ENCODE measurements around the gene CHD3.

Gene CHD3

GRCh38 chr17:7852262-7852670, 36.3 kb upstream of the CHD3 start:
- no peak overlapping the region for H3K4ac ChIP-seq (ENCODE audit: low read depth, low read length)
- peaks cover 9% of the 10 kb centered on the region for H3K27me3 ChIP-seq (ENCODE audit: insufficient read depth, low read length, poor library complexity)
- no peak overlapping the region for H2BK15ac ChIP-seq (replicated peaks; ENCODE audit: low read depth)
- H3K56ac ChIP-seq (ENCODE audit: low read length) = no peak overlapping the region
- H3K4me3 ChIP-seq (ENCODE audit: low read length) = no peak overlapping the region
- no peak overlapping the region for H4K8ac ChIP-seq (ENCODE audit: low read depth, low read length)
- H3K4me1 ChIP-seq (ENCODE audit: control insufficient read depth, low read depth, low read length) = peaks cover 2% of the 10 kb centered on the region
- H2BK5ac ChIP-seq (ENCODE audit: low read length) = no peak overlapping the region
- no peak overlapping the region for H2AK5ac ChIP-seq (ENCODE audit: low read length)
- no peak overlapping the region for H3K23ac ChIP-seq (ENCODE audit: low read length)
- H3K79me2 ChIP-seq (ENCODE audit: control insufficient read depth, insufficient read depth, low read length) = no peaks in the 10 kb centered on the region
- no peak overlapping the region for H3K18ac ChIP-seq (ENCODE audit: low read length)
- no peak overlapping the region for H3K9ac ChIP-seq (ENCODE audit: low read length)
- no peaks in the 10 kb centered on the region for H3K36me3 ChIP-seq (ENCODE audit: control insufficient read depth, insufficient read depth, low read length)
- DNase-seq = no peak
- no peak overlapping the region for H3K4me2 ChIP-seq (ENCODE audit: low read length)
- no CpG with 5 or more reads among the region's 20 CpGs for WGBS (ENCODE audit: extremely low coverage, insufficient coverage, low lambda C conversion rate)
- H2BK120ac ChIP-seq (ENCODE audit: low read depth, low read length) = no peak overlapping the region
- H4K5ac ChIP-seq (ENCODE audit: low read length) = no peak overlapping the region
- H3K79me1 ChIP-seq (ENCODE audit: low read length) = no peaks in the 10 kb centered on the region
- H3K27ac ChIP-seq (ENCODE audit: low read depth, low read length) = no peak overlapping the region

- Histone ChIP-seq H3K9ac (ENCODE audit: low read length) (peak overlapping the region; percentile 17), H3K4me2 (ENCODE audit: low read length) (no peak overlapping the region), H3K4ac (ENCODE audit: low read depth, low read length) (no peak overlapping the region), H2AK5ac (ENCODE audit: low read length) (no peak overlapping the region), H4K5ac (ENCODE audit: low read length) (no peak overlapping the region), H3K27ac (ENCODE audit: low read depth, low read length) (no peak overlapping the region), H3K18ac (ENCODE audit: low read length) (no peak overlapping the region), H3K4me3 (ENCODE audit: low read length) (no peak overlapping the region), H3K23ac (ENCODE audit: low read length) (no peak overlapping the region), H2BK5ac (ENCODE audit: low read length) (no peak overlapping the region), H3K79me1 (ENCODE audit: low read length) (no peaks in the 10 kb centered on the region), H3K79me2 (ENCODE audit: control insufficient read depth, insufficient read depth, low read length) (no peaks in the 10 kb centered on the region), H3K36me3 (ENCODE audit: control insufficient read depth, insufficient read depth, low read length) (no peaks in the 10 kb centered on the region), H2BK120ac (ENCODE audit: low read depth, low read length) (no peak overlapping the region), H3K56ac (ENCODE audit: low read length) (peak overlapping the region; percentile 40), H4K8ac (ENCODE audit: low read depth, low read length) (no peak overlapping the region), H2BK15ac (replicated peaks; ENCODE audit: low read depth) (no peak overlapping the region), H3K4me1 (ENCODE audit: control insufficient read depth, low read depth, low read length) (peaks cover 2% of the 10 kb centered on the region), H3K27me3 (ENCODE audit: insufficient read depth, low read length, poor library complexity) (peaks cover 9% of the 10 kb centered on the region)
- DNase-seq = peak; percentile 55
- WGBS (ENCODE audit: extremely low coverage, insufficient coverage, low lambda C conversion rate) = no CpG with 5 or more reads among the region's 51 CpGs
Measured at GRCh38 chr17:7852919-7853690, 35.5 kb upstream of the CHD3 start.

DNA sequence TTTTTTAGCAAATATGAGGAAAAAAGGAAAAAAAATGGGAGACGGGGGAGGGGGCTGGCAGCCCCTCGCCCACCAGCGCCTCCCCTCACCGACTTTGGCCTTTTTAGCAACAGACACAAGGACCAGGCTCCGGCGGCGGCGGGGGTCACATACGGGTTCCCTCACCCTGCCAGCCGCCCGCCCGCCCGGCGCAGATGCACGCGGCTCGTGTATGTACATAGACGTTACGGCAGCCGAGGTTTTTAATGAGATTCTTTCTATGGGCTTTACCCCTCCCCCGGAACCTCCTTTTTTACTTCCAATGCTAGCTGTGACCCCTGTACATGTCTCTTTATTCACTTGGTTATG, 34.9 kb upstream of the CHD3 start:
- no peak overlapping the region for H3K9ac ChIP-seq (ENCODE audit: low read length)
- WGBS (ENCODE audit: extremely low coverage, insufficient coverage, low lambda C conversion rate) = no CpG with 5 or more reads among the region's 21 CpGs

DNA sequence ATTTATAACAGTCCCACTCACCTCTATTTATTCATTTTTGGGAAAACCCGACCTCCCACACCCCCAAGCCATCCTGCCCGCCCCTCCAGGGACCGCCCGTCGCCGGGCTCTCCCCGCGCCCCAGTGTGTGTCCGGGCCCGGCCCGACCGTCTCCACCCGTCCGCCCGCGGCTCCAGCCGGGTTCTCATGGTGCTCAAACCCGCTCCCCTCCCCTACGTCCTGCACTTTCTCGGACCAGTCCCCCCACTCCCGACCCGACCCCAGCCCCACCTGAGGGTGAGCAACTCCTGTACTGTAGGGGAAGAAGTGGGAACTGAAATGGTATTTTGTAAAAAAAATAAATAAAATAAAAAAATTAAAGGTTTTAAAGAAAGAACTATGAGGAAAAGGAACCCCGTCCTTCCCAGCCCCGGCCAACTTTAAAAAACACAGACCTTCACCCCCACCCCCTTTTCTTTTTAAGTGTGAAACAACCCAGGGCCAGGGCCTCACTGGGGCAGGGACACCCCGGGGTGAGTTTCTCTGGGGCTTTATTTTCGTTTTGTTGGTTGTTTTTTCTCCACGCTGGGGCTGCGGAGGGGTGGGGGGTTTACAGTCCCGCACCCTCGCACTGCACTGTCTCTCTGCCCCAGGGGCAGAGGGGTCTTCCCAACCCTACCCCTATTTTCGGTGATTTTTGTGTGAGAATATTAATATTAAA, 34.4 kb upstream of the CHD3 start:
- Histone ChIP-seq H3K18ac (ENCODE audit: low read length) (no peak overlapping the region), H3K4me1 (ENCODE audit: control insufficient read depth, low read depth, low read length) (peaks cover 7% of the 10 kb centered on the region), H4K5ac (ENCODE audit: low read length) (no peak overlapping the region), H3K4ac (ENCODE audit: low read depth, low read length) (no peak overlapping the region), H3K27me3 (ENCODE audit: insufficient read depth, low read length, poor library complexity) (peaks cover 9% of the 10 kb centered on the region), H2BK5ac (ENCODE audit: low read length) (no peak overlapping the region), H3K9ac (ENCODE audit: low read length) (peak overlapping the region; percentile 27), H4K8ac (ENCODE audit: low read depth, low read length) (no peak overlapping the region), H3K36me3 (ENCODE audit: control insufficient read depth, insufficient read depth, low read length) (no peaks in the 10 kb centered on the region), H3K27ac (ENCODE audit: low read depth, low read length) (no peak overlapping the region), H3K23ac (ENCODE audit: low read length) (no peak overlapping the region), H3K4me3 (ENCODE audit: low read length) (no peak overlapping the region), H2BK120ac (ENCODE audit: low read depth, low read length) (no peak overlapping the region), H3K4me2 (ENCODE audit: low read length) (no peak overlapping the region), H2AK5ac (ENCODE audit: low read length) (no peak overlapping the region), H3K79me2 (ENCODE audit: control insufficient read depth, insufficient read depth, low read length) (no peaks in the 10 kb centered on the region), H3K56ac (ENCODE audit: low read length) (peak overlapping the region; percentile 25), H3K79me1 (ENCODE audit: low read length) (peaks cover 4% of the 10 kb centered on the region), H2BK15ac (replicated peaks; ENCODE audit: low read depth) (no peak overlapping the region)
- no CpG with 5 or more reads among the region's 31 CpGs for WGBS (ENCODE audit: extremely low coverage, insufficient coverage, low lambda C conversion rate)
- no peak for DNase-seq

More for the DNA sequence above, 34.9 kb upstream of the CHD3 start:
- Histone ChIP-seq H4K5ac (ENCODE audit: low read length) (no peak overlapping the region), H3K4me3 (ENCODE audit: low read length) (no peak overlapping the region), H3K79me2 (ENCODE audit: control insufficient read depth, insufficient read depth, low read length) (no peaks in the 10 kb centered on the region), H2BK5ac (ENCODE audit: low read length) (no peak overlapping the region), H3K4me2 (ENCODE audit: low read length) (no peak overlapping the region), H2BK120ac (ENCODE audit: low read depth, low read length) (no peak overlapping the region), H3K79me1 (ENCODE audit: low read length) (peaks cover 2% of the 10 kb centered on the region), H3K23ac (ENCODE audit: low read length) (no peak overlapping the region), H3K4ac (ENCODE audit: low read depth, low read length) (no peak overlapping the region), H4K8ac (ENCODE audit: low read depth, low read length) (no peak overlapping the region), H3K27ac (ENCODE audit: low read depth, low read length) (no peak overlapping the region), H3K27me3 (ENCODE audit: insufficient read depth, low read length, poor library complexity) (peaks cover 9% of the 10 kb centered on the region), H2BK15ac (replicated peaks; ENCODE audit: low read depth) (no peak overlapping the region), H3K4me1 (ENCODE audit: control insufficient read depth, low read depth, low read length) (peaks cover 3% of the 10 kb centered on the region), H3K36me3 (ENCODE audit: control insufficient read depth, insufficient read depth, low read length) (no peaks in the 10 kb centered on the region), H2AK5ac (ENCODE audit: low read length) (no peak overlapping the region), H3K56ac (ENCODE audit: low read length) (no peak overlapping the region), H3K18ac (ENCODE audit: low read length) (no peak overlapping the region)
- peak; percentile 48 for DNase-seq

- Histone ChIP-seq H3K56ac (ENCODE audit: low read length) (peak within 1 kb of the TSS; percentile 86), H2AK5ac (ENCODE audit: low read length) (no peak within 1 kb of the TSS), H4K5ac (ENCODE audit: low read length) (no peak within 1 kb of the TSS), H3K4me1 (ENCODE audit: control insufficient read depth, low read depth, low read length) (peaks cover 7% of the 10 kb centered on the region), H3K27ac (ENCODE audit: low read depth, low read length) (no peak within 1 kb of the TSS), H4K8ac (ENCODE audit: low read depth, low read length) (no peak within 1 kb of the TSS), H3K4me3 (ENCODE audit: low read length) (no peak within 1 kb of the TSS), H3K27me3 (ENCODE audit: insufficient read depth, low read length, poor library complexity) (peaks cover 9% of the 10 kb centered on the region), H2BK120ac (ENCODE audit: low read depth, low read length) (no peak within 1 kb of the TSS), H3K18ac (ENCODE audit: low read length) (peak within 1 kb of the TSS; percentile 6), H3K79me2 (ENCODE audit: control insufficient read depth, insufficient read depth, low read length) (no peaks in the 10 kb centered on the region), H3K79me1 (ENCODE audit: low read length) (peaks cover 6% of the 10 kb centered on the region), H3K4me2 (ENCODE audit: low read length) (peak within 1 kb of the TSS; percentile 74), H2BK5ac (ENCODE audit: low read length) (no peak within 1 kb of the TSS), H3K9ac (ENCODE audit: low read length) (peak within 1 kb of the TSS; percentile 27), H3K36me3 (ENCODE audit: control insufficient read depth, insufficient read depth, low read length) (no peaks in the 10 kb centered on the region), H3K23ac (ENCODE audit: low read length) (peak within 1 kb of the TSS; percentile 96), H3K4ac (ENCODE audit: low read depth, low read length) (no peak within 1 kb of the TSS), H2BK15ac (replicated peaks; ENCODE audit: low read depth) (no peak within 1 kb of the TSS)
- no CpG with 5 or more reads among the region's 57 CpGs for WGBS (ENCODE audit: extremely low coverage, insufficient coverage, low lambda C conversion rate)
- peak; percentile 88 for DNase-seq
Measured at GRCh38 chr17:7854851-7855659, 33.5 kb upstream of the CHD3 start, which contains the start of gene TMEM88. TSS of gene TMEM88 (plus strand) at chr17:7855066. CDS start at chr17:7855075, 9 bp downstream.
